ENCODE data around the gene ZNF467.

The ZNF467 gene

DNA sequence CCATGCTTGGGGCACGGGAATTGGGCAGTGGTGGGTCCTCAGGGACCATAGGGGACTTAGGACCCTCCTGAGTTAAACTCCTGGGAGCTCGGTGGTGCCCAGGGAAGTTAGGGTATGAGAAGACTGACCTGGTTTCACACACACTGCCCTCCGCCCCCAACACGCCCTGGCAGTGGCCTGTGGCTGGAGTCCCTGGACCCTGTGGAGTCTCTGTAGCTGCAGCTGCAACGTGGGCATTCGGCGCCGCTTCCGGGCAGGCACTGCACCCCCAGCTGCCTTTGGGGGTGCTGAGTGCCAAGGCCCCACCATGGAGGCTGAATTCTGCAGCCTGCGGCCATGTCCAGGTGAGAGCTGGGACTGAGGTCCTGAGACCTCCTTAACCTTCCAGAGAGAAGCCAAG lies 34.9 kb upstream of the ZNF467 start:
- no peak for DNase-seq

GRCh38 chr7:149806726-149807125 lies 33.3 kb upstream of the ZNF467 start:
- no peak for DNase-seq

DNA sequence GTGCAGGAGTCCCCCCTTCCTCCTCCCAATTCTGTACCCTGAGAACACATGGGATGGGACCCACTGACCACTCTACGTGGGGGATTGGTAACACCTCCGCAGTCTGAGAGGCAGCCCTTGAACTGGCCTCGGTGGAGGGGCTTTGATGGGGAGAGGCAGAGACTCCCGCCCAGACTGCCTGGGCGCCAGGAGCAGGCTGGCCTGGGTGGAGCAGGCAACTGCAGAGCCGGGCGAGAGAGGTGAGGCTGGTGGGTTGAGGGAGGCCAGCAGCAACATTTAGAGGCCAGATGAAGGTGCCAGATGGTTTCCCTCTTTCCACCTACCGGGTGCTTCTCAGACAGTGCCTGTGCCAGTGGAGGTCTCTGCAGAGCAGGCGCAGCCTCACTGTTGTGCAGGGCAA lies 30.7 kb upstream of the ZNF467 start:
- no peak for DNase-seq

DNA sequence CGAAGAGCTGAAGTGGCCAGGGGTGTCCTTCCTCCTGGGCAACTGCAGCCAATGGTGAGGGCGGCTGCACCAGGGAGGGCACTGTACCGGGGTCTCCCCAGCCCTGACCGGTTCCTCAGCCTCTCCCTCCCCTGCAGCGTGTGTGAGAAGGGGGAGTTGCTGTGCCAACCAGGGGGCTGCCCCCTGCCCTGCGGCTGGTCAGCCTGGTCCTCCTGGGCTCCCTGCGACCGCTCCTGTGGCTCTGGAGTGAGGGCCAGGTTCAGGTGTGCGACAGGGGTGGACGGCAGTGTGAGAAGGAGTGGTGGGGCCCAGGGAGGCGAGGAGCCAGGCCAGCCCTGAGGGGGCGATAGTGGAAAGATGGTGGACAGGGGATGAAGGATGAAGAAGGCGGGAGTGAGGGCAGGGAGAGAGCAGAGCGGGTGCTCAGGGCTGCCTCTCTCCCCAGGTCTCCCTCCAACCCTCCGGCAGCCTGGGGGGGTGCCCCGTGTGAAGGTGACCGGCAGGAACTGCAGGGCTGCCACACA lies 30.2 kb upstream of the ZNF467 start:
- DNase-seq = no peak

DNA sequence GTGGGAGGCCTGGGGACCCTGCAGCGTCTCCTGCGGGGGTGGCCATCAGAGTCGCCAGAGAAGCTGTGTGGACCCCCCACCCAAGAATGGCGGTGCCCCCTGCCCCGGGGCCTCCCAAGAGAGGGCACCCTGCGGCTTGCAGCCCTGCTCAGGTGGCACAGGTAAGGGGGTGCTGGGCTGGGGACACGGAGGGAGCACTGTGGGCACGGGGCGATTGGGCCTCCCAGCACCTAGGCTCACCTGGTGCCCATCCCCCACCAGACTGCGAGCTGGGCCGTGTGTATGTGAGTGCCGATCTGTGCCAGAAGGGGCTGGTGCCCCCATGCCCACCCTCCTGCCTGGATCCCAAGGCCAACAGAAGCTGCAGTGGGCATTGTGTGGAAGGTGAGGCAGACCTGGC lies 29.6 kb upstream of the ZNF467 start:
- DNase-seq = no peak

GRCh38 chr7:149801816-149802215 lies 28.4 kb upstream of the ZNF467 start:
- DNase-seq = no peak

DNA sequence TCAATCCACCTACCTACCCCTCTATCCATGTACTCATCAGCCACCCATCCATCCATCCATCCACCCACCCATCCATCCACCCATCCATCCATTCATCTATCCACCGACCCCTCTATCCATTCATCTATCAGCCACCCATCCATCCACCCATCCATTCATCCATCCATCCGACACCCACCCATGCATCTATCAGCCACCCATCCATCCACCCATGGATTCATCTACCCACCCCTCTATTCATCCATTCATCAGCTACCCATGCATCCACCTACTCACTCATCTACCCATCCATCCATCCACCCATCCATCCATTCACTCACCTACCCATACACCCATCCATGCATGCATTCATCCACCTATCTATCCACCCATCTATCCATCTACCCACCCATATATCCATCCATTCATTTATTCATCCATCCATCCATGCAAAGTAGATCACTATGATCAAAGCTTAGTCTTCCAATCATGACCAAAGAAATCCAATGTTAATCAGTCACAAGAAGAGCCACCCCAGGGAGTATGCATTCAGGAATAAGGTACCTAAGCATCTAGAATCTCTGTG lies 27.7 kb upstream of the ZNF467 start:
- no peak for DNase-seq

DNA sequence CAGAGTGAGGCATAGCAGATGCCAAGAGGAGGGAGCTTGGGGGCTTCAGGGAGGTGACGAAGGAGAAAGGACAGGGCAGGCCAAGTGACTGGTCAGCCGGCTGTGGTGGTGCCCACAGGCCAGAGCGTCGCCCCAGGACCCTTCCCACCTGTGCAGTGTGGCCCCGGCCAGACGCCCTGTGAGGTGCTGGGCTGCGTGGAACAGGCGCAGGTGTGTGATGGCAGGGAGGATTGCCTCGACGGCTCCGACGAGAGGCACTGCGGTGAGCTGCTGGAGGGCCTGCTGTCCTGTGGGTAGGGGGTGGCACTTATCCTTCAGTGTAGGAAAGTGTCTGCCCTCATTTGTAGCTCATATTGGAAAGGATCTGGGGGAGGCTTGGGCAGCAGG lies 26.8 kb upstream of the ZNF467 start:
- no peak for DNase-seq

DNA sequence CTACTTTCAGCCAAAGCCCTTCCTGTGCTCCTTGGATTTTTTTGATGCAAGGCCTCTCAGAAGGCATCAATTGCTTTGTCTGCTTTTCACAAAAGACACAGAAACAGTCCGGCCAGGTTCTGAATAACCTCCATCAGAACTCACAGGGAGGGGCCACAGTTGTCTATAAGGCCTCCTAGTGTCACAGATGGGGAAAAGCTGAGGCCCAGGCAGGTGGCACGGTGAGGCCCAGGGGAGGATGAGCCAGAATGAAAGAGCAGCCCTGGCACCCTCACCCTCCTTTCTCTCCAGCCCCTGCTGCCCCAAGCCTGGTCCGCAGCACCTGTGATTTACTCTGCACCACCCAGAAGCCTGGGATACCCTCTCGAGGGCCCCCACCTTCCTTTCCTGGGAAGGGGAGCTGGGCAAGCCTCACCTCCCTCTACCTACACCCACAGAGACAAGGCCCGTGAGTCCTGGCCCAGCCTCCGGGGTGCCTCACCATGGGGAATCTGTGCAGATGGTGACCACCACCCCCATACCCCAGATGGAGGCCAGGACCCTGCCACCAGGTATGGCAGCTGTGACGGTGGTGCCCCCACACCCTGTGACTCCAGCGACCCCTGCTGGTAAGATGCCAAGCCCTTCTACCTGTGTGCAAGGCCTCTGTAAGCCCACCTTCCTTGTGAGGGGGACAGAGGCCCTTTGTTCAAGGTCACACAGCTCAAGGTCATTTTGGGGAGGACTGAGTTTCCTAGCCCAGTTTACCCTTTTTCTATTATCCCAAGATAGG lies 26.2 kb upstream of the ZNF467 start:
- peak; percentile 15 for DNase-seq

GRCh38 chr7:149797771-149798170 lies 24.4 kb upstream of the ZNF467 start:
- DNase-seq = no peak

- no peak for DNase-seq
Observed at GRCh38 chr7:149796287-149796860, 23.0 kb upstream of the ZNF467 start.

- no peak for DNase-seq
Observed at GRCh38 chr7:149795126-149795525, 21.7 kb upstream of the ZNF467 start.

GRCh38 chr7:149794661-149795060 lies 21.3 kb upstream of the ZNF467 start:
- no peak for DNase-seq

GRCh38 chr7:149793261-149793660 lies 19.9 kb upstream of the ZNF467 start:
- DNase-seq = no peak

- no peak for DNase-seq
Observed at GRCh38 chr7:149792220-149792595, 18.8 kb upstream of the ZNF467 start.

GRCh38 chr7:149791411-149792219 lies 18.2 kb upstream of the ZNF467 start:
- no peak for DNase-seq

GRCh38 chr7:149790754-149791360 lies 17.5 kb upstream of the ZNF467 start:
- no peak for DNase-seq

- no peak for DNase-seq
Observed at GRCh38 chr7:149790146-149790548, 16.8 kb upstream of the ZNF467 start.

GRCh38 chr7:149789101-149789500 lies 15.7 kb upstream of the ZNF467 start:
- no peak for DNase-seq

- no peak for DNase-seq
Observed at GRCh38 chr7:149788300-149788851, 15.0 kb upstream of the ZNF467 start.

GRCh38 chr7:149787428-149788299 lies 14.3 kb upstream of the ZNF467 start:
- DNase-seq = peak; percentile 31

- no peak for DNase-seq
Observed at GRCh38 chr7:149785983-149786382, 12.6 kb upstream of the ZNF467 start.
